ENCODE measurements around the gene NMT1. TPM values are rescaled to one million over a fixed set of nuclear protein-coding genes. Genes with fewer than 3 reads are reported as not detected.
A peak's percentile ranks its signal among the peaks of the same experiment; 100 is the strongest.

NMT1 gene
- total and polyA plus RNA-seq, 2 of the 13 experiments (the other 11 are each of a cell fraction or from before 2014, with no cell fraction given): 75.7 to 142 TPM

DNA sequence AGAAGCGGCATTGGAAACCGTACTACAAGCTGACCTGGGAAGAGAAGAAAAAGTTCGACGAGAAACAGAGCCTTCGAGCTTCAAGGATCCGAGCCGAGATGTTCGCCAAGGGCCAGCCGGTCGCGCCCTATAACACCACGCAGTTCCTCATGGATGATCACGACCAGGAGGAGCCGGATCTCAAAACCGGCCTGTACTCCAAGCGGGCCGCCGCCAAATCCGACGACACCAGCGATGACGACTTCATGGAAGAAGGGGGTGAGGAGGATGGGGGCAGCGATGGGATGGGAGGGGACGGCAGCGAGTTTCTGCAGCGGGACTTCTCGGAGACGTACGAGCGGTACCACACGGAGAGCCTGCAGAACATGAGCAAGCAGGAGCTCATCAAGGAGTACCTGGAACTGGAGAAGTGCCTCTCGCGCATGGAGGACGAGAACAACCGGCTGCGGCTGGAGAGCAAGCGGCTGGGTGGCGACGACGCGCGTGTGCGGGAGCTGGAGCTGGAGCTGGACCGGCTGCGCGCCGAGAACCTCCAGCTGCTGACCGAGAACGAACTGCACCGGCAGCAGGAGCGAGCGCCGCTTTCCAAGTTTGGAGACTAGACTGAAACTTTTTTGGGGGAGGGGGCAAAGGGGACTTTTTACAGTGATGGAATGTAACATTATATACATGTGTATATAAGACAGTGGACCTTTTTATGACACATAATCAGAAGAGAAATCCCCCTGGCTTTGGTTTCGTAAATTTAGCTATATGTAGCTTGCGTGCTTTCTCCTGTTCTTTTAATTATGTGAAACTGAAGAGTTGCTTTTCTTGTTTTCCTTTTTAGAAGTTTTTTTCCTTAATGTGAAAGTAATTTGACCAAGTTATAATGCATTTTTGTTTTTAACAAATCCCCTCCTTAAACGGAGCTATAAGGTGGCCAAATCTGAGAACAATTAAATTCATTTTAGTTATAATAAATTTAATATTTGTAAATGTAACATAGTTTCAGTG, 88.8 kb downstream of the NMT1 start (continued):
- TF ChIP-seq ZNF430 (CRISPR knock-in tag; IDR thresholded peaks at IDR 0.05) (peak; percentile 87), PHF20 (CRISPR knock-in tag; IDR thresholded peaks at IDR 0.05) (no peak), TRIM24 (CRISPR knock-in tag; IDR thresholded peaks at IDR 0.05) (0 out of 2 replicates have a peak, but pooled peaks have one; percentile 19), HNF1B (CRISPR knock-in tag; IDR thresholded peaks at IDR 0.05) (no peak; the same call in 1 of the 2 replicates), HOXA9 (CRISPR knock-in tag; IDR thresholded peaks at IDR 0.05; ENCODE audit: borderline replicate concordance) (peak; percentile 54; the same call in 1 of the 2 replicates), SMAD9 (CRISPR knock-in tag; IDR thresholded peaks at IDR 0.05) (no peak), ZNF605 (CRISPR knock-in tag; IDR thresholded peaks at IDR 0.05) (peak; percentile 95), ARNT (IDR thresholded peaks at IDR 0.05) (no peak), RBM39 (IDR thresholded peaks at IDR 0.05; ENCODE audit: low read depth, low read length, poor library complexity, severe bottlenecking) (no peak), ZKSCAN8 (CRISPR knock-in tag; IDR thresholded peaks at IDR 0.05; ENCODE audit: borderline replicate concordance) (no peak), HOXA3 (CRISPR knock-in tag; IDR thresholded peaks at IDR 0.05) (peak; percentile 31; the same call in 1 of the 2 replicates), MYC (CRISPR knock-in tag; IDR thresholded peaks at IDR 0.05; ENCODE audit: borderline replicate concordance) (peak; percentile 41; the same call in 1 of the 2 replicates), KAT7 (CRISPR knock-in tag; IDR thresholded peaks at IDR 0.05; ENCODE audit: borderline replicate concordance) (0 out of 2 replicates have a peak, but pooled peaks have one; percentile 73), KDM2A (CRISPR knock-in tag; IDR thresholded peaks at IDR 0.05; ENCODE audit: borderline replicate concordance, low read depth) (peak; percentile 78), RARA (CRISPR knock-in tag; IDR thresholded peaks at IDR 0.05) (peak; percentile 40), CCDC6 (CRISPR knock-in tag; IDR thresholded peaks at IDR 0.05) (0 out of 2 replicates have a peak, but pooled peaks have one; percentile 22)
- TF ChIP-seq, protein P1, sequence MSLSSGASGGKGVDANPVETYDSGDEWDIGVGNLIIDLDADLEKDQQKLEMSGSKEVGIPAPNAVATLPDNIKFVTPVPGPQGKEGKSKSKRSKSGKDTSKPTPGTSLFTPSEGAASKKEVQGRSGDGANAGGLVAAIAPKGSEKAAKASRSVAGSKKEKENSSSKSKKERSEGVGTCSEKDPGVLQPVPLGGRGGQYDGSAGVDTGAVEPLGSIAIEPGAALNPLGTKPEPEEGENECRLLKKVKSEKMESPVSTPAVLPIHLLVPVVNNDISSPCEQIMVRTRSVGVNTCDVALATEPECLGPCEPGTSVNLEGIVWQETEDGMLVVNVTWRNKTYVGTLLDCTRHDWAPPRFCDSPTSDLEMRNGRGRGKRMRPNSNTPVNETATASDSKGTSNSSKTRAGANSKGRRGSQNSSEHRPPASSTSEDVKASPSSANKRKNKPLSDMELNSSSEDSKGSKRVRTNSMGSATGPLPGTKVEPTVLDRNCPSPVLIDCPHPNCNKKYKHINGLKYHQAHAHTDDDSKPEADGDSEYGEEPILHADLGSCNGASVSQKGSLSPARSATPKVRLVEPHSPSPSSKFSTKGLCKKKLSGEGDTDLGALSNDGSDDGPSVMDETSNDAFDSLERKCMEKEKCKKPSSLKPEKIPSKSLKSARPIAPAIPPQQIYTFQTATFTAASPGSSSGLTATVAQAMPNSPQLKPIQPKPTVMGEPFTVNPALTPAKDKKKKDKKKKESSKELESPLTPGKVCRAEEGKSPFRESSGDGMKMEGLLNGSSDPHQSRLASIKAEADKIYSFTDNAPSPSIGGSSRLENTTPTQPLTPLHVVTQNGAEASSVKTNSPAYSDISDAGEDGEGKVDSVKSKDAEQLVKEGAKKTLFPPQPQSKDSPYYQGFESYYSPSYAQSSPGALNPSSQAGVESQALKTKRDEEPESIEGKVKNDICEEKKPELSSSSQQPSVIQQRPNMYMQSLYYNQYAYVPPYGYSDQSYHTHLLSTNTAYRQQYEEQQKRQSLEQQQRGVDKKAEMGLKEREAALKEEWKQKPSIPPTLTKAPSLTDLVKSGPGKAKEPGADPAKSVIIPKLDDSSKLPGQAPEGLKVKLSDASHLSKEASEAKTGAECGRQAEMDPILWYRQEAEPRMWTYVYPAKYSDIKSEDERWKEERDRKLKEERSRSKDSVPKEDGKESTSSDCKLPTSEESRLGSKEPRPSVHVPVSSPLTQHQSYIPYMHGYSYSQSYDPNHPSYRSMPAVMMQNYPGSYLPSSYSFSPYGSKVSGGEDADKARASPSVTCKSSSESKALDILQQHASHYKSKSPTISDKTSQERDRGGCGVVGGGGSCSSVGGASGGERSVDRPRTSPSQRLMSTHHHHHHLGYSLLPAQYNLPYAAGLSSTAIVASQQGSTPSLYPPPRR (CRISPR knock-in tag; IDR thresholded peaks at IDR 0.05; ENCODE audit: borderline replicate concordance): peak; percentile 28; the same call in 1 of the 2 replicates
- TF ChIP-seq, protein P2, sequence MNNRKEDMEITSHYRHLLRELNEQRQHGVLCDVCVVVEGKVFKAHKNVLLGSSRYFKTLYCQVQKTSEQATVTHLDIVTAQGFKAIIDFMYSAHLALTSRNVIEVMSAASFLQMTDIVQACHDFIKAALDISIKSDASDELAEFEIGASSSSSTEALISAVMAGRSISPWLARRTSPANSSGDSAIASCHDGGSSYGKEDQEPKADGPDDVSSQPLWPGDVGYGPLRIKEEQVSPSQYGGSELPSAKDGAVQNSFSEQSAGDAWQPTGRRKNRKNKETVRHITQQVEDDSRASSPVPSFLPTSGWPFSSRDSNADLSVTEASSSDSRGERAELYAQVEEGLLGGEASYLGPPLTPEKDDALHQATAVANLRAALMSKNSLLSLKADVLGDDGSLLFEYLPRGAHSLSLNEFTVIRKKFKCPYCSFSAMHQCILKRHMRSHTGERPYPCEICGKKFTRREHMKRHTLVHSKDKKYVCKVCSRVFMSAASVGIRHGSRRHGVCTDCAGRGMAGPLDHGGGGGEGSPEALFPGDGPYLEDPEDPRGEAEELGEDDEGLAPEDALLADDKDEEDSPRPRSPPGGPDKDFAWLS (CRISPR knock-in tag; IDR thresholded peaks at IDR 0.05; ENCODE audit: borderline replicate concordance): no peak

Measured in HepG2 (cell line).